Body of pancreas (tissue), 4 donors: ENCODE results near the gene DNAJC3.

Experiments used
- CTCF ChIP-seq, 7 experiments: fragments of 450-650 bp in 4 of 7; fragments of 200-600 bp in 3 of 7; sonication (generic) in 3 of 7; IDR thresholded peaks; one replicate each; pipeline ENCODE4 v1.5.1; 2016 to 2019; ENCODE audit warnings: antibody characterized with exemption in 7 of 7
- POLR2A ChIP-seq, 3 donors: fragments of 450-650 bp; IDR thresholded peaks; one replicate each; pipeline ENCODE4 v1.6.1; 2016; ENCODE audit warnings: antibody characterized with exemption in 3 of 3, mild to moderate bottlenecking in 2 of 3

GRCh38 chr13:95704510-95704909 is 27.6 kb downstream of the DNAJC3 start:
- peak in 5 of 7 experiments; percentile 18 to 52 (median 49) for TF ChIP-seq CTCF (IDR thresholded peaks at IDR 0.05)
- no peak for TF ChIP-seq POLR2A (IDR thresholded peaks at IDR 0.05)
